ENCODE measurements around the gene PLEKHM3. TPM values are rescaled to one million over a fixed set of nuclear protein-coding genes. Genes with fewer than 3 reads are reported as not detected.
"Not testable (repeated sequence)": the region's sequence is repeated elsewhere in the genome, so short reads cannot be mapped to it uniquely, and the experiment has no call there.

The PLEKHM3 gene
- total RNA-seq, 1 experiment from 2014 or later, result 6.8 TPM

GRCh38 chr2:207828361-207829057 lies 196.8 kb downstream of the PLEKHM3 start:
- DNase-seq (ENCODE audit: low read depth), result no peak

- DNase-seq (ENCODE audit: low read depth), result no peak
Measured at GRCh38 chr2:207825978-207826377, 199.3 kb downstream of the PLEKHM3 start.

- DNase-seq (ENCODE audit: low read depth), result no peak
Measured at GRCh38 chr2:207825045-207825954, 200.0 kb downstream of the PLEKHM3 start.

- DNase-seq (ENCODE audit: low read depth), result no peak
Measured at GRCh38 chr2:207823865-207824264, 201.5 kb downstream of the PLEKHM3 start.

DNA sequence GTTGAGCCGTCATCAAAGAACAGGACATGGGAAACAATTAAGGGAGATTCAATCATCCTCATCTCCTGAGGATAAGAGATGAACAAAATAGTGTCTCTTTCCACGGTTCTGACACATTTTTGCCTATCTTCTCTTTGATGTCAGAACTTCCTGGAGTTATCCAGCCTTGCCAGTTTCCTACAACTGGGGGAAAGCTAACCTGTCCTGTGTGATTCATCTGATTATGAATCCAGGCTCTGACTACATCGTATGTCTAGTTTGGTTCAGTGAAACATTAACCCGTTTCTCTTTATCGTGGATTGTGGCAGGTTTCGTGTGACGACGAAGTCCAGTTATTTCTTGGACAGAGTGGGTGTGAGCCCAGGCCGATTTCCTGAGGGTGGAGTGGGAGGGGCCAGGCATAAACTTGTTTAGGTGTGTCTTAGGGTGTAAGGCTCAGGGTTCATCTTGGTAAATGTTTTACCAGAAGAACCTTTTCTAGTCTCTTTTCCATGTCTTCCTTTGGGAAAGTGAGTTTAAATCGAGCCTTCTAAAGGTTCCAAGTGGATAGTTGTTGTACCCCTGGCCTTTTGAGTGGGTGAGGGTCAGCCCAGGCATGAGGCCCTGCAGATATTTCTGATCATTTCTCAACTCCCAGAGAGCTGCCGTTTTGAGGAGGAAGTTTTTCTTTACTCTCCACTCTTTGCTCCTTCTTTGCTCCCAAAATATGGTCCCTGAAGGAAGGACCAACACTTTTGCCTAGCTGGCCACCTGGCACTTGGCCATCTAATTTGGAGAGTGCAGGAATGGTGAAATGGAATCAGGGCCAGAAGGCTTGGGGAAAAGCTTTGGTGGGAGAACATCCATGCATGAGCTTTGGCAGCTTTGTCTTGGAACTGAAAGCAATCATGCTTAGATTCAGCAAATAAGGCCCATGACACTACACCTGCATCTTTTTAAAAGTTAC lies 205.2 kb downstream of the PLEKHM3 start:
- no peak for DNase-seq (ENCODE audit: low read depth)

- DNase-seq (ENCODE audit: low read depth), result no peak
Measured at GRCh38 chr2:207819021-207819797, 206.1 kb downstream of the PLEKHM3 start.

GRCh38 chr2:207816546-207816945 lies 208.8 kb downstream of the PLEKHM3 start:
- DNase-seq (ENCODE audit: low read depth), result no peak

- no peak for DNase-seq (ENCODE audit: low read depth)
Measured at GRCh38 chr2:207815254-207815653, 210.1 kb downstream of the PLEKHM3 start.

GRCh38 chr2:207813942-207814341 lies 211.4 kb downstream of the PLEKHM3 start:
- DNase-seq (ENCODE audit: low read depth), result no peak

GRCh38 chr2:207813221-207813916 lies 212.0 kb downstream of the PLEKHM3 start:
- DNase-seq (ENCODE audit: low read depth), result no peak

GRCh38 chr2:207812726-207813080 lies 212.6 kb downstream of the PLEKHM3 start:
- no peak for DNase-seq (ENCODE audit: low read depth)

DNA sequence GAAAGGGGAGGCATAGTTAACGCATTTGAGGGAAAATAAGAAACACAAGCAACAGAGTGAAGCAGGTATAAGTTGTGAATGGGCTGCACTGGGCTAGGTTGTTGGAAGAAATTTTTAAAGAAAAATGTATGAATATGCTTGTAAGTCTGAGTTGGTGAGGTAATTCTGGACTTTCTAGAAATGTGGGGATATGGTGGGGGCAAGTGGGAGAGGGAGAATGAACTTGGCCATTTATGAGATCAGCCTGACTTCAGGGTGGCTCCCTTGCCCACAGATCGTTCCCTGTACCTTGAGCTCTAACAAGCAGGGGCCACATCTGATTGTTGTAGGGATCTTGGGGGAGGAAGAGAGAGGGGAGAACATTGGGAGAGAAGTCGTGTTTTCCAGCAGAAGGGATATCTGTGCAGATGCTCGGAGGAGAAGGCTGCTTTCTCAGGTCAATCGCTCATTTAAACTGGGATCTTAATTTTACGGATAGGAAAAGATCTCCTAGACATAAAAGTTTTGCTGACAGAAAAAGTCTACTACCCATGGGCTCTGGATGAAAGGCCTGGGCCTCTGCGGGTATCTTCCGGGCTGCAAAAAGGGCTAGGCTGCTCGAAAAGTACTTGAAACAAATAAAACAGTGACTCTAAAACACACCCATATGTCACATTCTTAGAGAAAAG lies 213.1 kb downstream of the PLEKHM3 start:
- no peak for DNase-seq (ENCODE audit: low read depth)

DNA sequence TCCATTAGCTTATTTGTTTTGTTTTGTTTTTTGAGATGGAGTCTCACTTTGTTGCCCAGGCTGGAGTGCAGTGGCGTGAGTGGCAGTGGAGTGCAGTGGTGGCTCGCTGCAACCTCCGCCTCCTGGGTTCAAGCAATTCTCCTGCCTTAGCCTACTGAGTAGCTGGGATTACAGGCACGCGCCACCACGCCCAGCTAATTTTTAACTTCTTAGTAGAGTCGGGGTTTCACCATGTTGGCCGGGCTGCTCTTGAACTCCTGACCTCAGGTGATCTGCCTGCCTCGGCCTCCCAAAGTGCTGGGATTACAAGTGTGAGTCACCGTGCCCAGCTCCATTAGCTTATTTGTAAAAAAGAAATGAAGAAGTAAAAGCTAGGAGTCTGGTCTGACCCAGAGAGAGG lies 213.7 kb downstream of the PLEKHM3 start:
- not testable (repeated sequence) for DNase-seq (ENCODE audit: low read depth)

DNA sequence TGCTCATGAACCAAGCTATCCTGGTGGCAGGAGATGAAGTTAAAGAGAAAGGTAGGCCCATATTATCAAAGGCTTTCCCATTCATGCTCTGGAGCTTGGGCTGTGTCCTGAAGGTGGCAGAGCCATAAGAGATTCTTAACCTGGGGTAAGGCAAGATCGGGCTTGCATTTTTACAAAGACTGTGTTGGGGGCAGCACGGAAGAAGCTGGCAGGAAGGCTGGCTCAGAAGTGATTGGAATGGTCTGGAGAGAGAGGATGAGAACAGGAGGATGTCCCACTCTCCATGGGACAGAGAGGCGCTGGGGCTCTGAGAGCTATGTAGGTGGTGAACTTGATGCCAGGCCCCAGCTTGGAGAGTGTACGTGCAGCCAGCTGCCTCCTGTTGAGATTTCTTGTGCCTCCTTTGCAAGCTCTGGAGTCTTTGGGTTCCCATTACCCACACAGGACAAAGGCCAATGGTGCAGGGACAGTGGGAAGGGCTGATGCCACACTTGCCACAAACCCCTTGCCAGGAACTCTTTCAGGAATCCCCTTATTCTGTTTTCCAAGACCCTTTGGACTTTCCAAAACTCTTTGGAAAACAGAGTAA lies 215.0 kb downstream of the PLEKHM3 start:
- DNase-seq (ENCODE audit: low read depth), result no peak

DNA sequence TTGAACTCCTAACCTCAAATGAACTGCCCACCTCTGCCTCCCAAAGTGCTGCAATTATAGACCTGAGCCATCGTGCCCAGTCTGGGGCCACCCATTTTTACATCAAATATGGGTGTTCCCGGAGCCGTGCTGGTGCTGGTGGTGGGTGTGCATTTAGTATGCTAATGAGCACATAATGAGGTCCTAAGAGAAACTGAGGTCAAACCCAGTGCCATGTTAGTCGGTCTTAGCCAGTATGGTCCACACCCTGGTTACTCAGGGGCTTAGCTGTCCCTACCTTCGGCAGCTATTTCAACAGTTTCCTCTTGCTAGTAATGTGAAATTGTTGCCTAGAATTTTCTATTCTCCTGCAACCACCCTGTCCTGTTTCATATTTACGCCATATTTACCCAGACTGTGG lies 217.2 kb downstream of the PLEKHM3 start:
- DNase-seq (ENCODE audit: low read depth), result no peak

- DNase-seq (ENCODE audit: low read depth), result no peak
Measured at GRCh38 chr2:207807516-207807915, 217.8 kb downstream of the PLEKHM3 start.

DNA sequence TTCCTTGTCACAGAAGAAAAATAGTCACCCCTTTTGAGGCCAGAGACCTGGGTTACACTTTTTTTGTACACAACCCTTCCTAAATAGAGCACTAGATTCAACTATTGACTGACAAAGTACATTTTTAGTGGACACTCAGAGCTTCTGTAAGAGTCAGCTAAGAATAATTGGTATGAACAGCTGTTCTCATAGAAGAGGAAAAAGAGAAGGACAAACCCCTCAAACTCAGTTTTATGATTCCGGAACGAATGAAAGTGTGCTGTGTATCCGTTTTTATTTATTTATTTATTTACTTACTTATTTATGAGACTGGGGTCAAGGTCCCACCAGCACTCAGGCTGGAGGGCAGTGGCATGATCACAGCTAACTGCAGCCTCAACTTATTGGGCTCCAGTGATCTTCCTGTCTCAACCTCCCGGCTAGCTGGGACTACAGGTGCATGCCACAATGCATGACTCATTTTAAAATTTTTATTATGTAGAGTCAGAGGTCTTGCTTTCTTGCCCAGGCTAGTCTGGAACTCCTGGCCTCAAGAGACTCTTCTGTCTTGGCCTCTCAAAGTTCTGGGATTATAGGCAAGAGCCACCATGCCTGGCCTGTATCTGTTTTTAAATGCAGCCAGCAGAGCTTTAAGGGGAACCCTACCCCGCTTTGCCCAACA lies 219.6 kb downstream of the PLEKHM3 start:
- DNase-seq (ENCODE audit: low read depth), result no peak

- DNase-seq (ENCODE audit: low read depth), result no peak
Measured at GRCh38 chr2:207802650-207803049, 222.7 kb downstream of the PLEKHM3 start.

DNA sequence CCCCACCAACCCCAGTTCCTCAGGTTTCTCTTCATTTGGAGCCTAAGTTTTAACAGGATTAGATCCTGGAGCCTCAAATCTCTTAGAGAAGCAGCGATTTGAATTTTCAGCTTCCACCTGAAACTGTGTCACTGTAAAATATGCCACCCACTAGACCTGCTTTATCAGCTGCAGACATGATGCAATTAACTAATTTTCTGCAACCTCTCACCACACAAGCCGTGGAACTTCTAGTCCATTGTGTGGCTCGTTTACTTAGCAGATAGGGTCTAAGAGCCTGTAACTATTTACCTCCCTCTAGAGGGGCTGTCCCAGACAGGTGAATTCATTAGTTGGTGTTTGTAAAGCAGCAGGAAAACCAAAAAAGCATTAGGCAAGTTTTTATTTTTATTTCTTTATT lies 224.1 kb downstream of the PLEKHM3 start:
- no peak for DNase-seq (ENCODE audit: low read depth)
